Ishikawa (cell line): Measurements from ENCODE around the gene LYZL1.

Experiments
- CEBPB ChIP-seq: IDR thresholded peaks from 2 replicates; pipeline ENCODE4 v1.6.1; 2012
- CREB1 ChIP-seq: IDR thresholded peaks from 2 replicates; pipeline ENCODE4 v1.6.1; 2012; ENCODE audit warnings: low read depth
- EGR1 ChIP-seq: IDR thresholded peaks from 2 replicates; pipeline ENCODE4 v1.6.1; 2012
- EP300 ChIP-seq: IDR thresholded peaks from 2 replicates; pipeline ENCODE4 v1.6.1; 2012; ENCODE audit warnings: borderline replicate concordance
- FOXM1 ChIP-seq: IDR thresholded peaks from 2 replicates; pipeline ENCODE4 v1.6.1; 2012; ENCODE audit warnings: low read depth, borderline replicate concordance
- NFIC ChIP-seq: IDR thresholded peaks from 2 replicates; pipeline ENCODE4 v1.6.1; 2012
- RAD21 ChIP-seq: IDR thresholded peaks from 2 replicates; pipeline ENCODE4 v1.6.1; 2012; ENCODE audit warnings: low read depth
- TAF1 ChIP-seq: IDR thresholded peaks from 2 replicates; pipeline ENCODE4 v1.6.1; 2012; ENCODE audit warnings: low read depth, mild to moderate bottlenecking
- TCF12 ChIP-seq: IDR thresholded peaks from 2 replicates; pipeline ENCODE4 v1.6.1; 2012; ENCODE audit warnings: low read depth
- TEAD4 ChIP-seq: IDR thresholded peaks from 2 replicates; pipeline ENCODE4 v1.6.1; 2012
- YY1 ChIP-seq: IDR thresholded peaks from 2 replicates; pipeline ENCODE4 v1.6.1; 2012; ENCODE audit warnings: low read depth
- ZBTB7A ChIP-seq: IDR thresholded peaks from 2 replicates; pipeline ENCODE4 v1.6.1; 2012; ENCODE audit warnings: low read depth
- TF ChIP-seq, protein P1 (sequence below): IDR thresholded peaks from 2 replicates; pipeline ENCODE4 v1.6.1; 2012; ENCODE audit warnings: low read depth, mild to moderate bottlenecking
- TF ChIP-seq, protein P2 (sequence below): IDR thresholded peaks from 2 replicates; pipeline ENCODE4 v1.6.1; 2012
- TF ChIP-seq, protein P3 (sequence below): IDR thresholded peaks from 2 replicates; pipeline ENCODE4 v1.6.1; 2012

LYZL1 gene

DNA sequence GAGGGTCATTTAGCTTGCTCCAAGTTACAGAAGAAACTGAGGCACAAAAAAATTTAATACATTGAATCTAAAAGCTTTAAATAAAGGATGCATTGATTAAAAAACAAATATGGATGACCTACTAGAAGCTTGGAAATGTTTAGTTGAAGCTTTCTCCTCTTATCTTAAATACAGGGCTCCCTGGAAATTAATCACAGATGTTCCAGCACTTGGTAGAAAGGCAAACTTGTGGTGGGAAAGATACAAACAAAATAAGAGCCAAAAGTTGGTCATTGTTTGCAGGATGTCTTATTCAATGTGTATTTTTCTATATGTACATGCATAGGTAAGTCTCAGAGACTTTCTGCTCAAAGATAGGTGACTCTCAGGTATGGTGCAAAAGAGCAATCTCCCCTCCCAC lies 40.7 kb upstream of the LYZL1 start:
- TF ChIP-seq FOXM1 = no peak
- no peak for TF ChIP-seq CEBPB
- TF ChIP-seq, protein P1, sequence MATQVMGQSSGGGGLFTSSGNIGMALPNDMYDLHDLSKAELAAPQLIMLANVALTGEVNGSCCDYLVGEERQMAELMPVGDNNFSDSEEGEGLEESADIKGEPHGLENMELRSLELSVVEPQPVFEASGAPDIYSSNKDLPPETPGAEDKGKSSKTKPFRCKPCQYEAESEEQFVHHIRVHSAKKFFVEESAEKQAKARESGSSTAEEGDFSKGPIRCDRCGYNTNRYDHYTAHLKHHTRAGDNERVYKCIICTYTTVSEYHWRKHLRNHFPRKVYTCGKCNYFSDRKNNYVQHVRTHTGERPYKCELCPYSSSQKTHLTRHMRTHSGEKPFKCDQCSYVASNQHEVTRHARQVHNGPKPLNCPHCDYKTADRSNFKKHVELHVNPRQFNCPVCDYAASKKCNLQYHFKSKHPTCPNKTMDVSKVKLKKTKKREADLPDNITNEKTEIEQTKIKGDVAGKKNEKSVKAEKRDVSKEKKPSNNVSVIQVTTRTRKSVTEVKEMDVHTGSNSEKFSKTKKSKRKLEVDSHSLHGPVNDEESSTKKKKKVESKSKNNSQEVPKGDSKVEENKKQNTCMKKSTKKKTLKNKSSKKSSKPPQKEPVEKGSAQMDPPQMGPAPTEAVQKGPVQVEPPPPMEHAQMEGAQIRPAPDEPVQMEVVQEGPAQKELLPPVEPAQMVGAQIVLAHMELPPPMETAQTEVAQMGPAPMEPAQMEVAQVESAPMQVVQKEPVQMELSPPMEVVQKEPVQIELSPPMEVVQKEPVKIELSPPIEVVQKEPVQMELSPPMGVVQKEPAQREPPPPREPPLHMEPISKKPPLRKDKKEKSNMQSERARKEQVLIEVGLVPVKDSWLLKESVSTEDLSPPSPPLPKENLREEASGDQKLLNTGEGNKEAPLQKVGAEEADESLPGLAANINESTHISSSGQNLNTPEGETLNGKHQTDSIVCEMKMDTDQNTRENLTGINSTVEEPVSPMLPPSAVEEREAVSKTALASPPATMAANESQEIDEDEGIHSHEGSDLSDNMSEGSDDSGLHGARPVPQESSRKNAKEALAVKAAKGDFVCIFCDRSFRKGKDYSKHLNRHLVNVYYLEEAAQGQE = no peak
- no peak for TF ChIP-seq YY1
- TF ChIP-seq, protein P2, sequence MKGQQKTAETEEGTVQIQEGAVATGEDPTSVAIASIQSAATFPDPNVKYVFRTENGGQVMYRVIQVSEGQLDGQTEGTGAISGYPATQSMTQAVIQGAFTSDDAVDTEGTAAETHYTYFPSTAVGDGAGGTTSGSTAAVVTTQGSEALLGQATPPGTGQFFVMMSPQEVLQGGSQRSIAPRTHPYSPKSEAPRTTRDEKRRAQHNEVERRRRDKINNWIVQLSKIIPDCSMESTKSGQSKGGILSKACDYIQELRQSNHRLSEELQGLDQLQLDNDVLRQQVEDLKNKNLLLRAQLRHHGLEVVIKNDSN = no peak
- TF ChIP-seq TEAD4 = no peak
- TF ChIP-seq EGR1 = no peak
- no peak for TF ChIP-seq TAF1
- no peak for TF ChIP-seq TCF12
- no peak for TF ChIP-seq ZBTB7A
- TF ChIP-seq NFIC = no peak
- no peak for TF ChIP-seq RAD21
- TF ChIP-seq, protein P3, sequence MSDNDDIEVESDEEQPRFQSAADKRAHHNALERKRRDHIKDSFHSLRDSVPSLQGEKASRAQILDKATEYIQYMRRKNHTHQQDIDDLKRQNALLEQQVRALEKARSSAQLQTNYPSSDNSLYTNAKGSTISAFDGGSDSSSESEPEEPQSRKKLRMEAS = no peak

DNA sequence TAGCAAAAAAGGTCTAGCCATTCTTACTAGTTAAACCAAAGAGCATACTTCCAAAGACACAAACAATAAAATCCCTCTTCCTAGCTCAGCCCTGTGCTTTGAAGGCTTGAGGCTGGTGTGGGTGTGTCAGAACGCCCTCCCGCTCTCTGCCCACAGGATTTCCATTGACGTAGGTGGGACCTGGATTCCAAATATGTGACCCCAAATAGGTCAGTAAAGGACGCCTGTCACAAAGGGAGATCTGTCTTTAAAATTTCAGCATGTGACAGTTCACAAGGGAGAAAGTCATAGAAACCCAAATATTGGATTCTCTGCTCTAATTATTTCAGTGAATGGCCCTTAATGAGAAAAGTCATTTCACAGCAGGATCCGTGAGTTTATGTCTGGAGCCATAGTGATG lies 39.9 kb upstream of the LYZL1 start:
- TF ChIP-seq TCF12 (no peak), CEBPB (no peak), RAD21 (no peak), CREB1 (no peak), YY1 (no peak)

DNA sequence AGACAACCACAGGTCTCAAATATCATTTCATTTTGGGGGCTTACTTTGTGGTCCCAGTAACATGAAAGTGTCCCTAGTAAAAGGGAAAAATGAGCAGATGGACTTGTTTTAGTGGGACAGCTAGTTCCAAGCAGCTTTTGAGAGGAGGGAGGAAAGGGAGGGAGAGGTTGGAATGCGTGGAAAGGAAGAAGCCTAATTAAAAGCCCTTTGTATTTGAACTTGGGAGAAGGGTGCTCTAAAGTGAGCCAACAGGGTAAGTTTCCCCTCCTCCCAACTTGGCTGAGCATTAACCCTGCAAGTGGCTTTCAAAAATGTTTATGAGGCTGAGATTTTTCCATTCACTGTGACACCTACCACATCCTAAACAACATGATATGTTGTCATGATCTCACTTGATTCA lies 38.8 kb upstream of the LYZL1 start:
- TF ChIP-seq NFIC = no peak
- no peak for TF ChIP-seq FOXM1
- TF ChIP-seq, protein P1 = no peak
- TF ChIP-seq TEAD4 = no peak
- TF ChIP-seq TCF12 = no peak
- TF ChIP-seq, protein P2 = no peak
- TF ChIP-seq EP300 = no peak
- TF ChIP-seq RAD21 = no peak
- TF ChIP-seq CEBPB = no peak
- TF ChIP-seq, protein P3 = no peak
- TF ChIP-seq CREB1 = no peak
- TF ChIP-seq EGR1 = no peak
- TF ChIP-seq TAF1 = no peak

DNA sequence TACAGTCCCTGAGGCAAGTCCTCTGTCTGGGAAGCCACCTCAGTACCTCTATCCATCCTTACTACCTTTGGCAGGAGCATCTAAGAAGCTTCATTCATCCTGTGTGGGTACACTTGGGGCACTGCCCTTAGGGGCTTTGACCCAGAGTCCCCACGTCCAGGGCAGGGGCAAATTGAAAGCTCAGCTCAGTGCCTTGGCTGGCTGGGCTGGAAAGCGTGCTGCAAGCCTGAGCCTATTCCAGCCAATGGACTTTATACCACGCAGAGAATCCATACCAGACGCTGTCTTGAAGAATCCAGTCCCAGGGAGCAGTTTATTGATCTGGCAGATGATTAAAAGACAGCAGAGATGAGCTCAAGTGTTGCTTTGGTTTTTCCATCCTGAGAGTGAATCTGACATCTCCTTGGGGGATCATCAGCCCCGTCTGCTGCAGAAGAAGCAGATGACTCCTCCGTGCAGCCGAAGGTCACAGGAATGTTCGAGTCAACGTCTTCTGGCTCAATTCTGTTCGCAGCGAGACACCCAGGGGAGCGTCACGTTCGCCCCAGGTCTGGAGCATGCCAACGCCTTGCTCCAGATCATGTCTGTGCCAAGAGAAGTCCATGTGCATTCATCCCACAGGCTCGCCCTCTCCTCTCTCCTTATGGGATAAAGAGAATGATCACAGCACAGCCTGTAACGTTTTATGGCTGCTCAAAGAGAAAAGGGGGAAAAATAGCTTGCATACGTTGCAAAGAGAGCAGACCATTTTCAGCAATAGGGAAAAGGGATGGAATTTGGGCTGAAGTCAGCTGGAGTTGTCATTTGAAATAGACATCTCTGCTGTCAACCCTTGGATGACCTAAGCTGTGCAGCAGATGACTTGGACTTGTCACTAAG lies 35.8 kb upstream of the LYZL1 start:
- no peak for TF ChIP-seq RAD21
- no peak for TF ChIP-seq ZBTB7A
- no peak for TF ChIP-seq EGR1
- TF ChIP-seq CREB1 = no peak
- TF ChIP-seq EP300 = no peak
- TF ChIP-seq TEAD4 = no peak
- TF ChIP-seq TCF12 = no peak
- no peak for TF ChIP-seq NFIC
- TF ChIP-seq YY1 = no peak
- TF ChIP-seq, protein P1 = no peak
- TF ChIP-seq, protein P2 = no peak
- TF ChIP-seq TAF1 = no peak
- TF ChIP-seq, protein P3 = no peak
- TF ChIP-seq FOXM1 = no peak
- TF ChIP-seq CEBPB = no peak
